Esophagus muscularis mucosa (tissue), 4 donors: ENCODE results near the gene RNF14. TPM values are rescaled to one million over a fixed set of nuclear protein-coding genes. Genes with fewer than 3 reads are reported as not detected.
A peak's percentile ranks its signal among the peaks of the same experiment; 100 is the strongest.

Experiments
- DNase-seq: peaks from one replicate; pipeline ENCODE4 v3.0.0-alpha.2; 2017; ENCODE audit errors: extremely low spot score
- H3K27ac ChIP-seq, 4 donors: fragments of 200-600 bp; sonication (generic); replicated peaks in 1 of 4; 1 replicate in 3 of 4; 2 replicates in 1 of 4; pipeline ENCODE4 v1.5.1; 2016 to 2019; ENCODE audit warnings: mild to moderate bottlenecking in 1 of 4
- H3K27me3 ChIP-seq, 4 donors: fragments of 200-600 bp; sonication (generic); one replicate each; pipeline versions ENCODE4 v1.5.1 to v1.6.0; 2016 to 2019
- H3K36me3 ChIP-seq, 4 donors: fragments of 200-600 bp; sonication (generic); one replicate each; pipeline ENCODE4 v1.5.1; 2016 to 2019
- H3K4me1 ChIP-seq, 4 donors: fragments of 200-600 bp; sonication (generic); one replicate each; pipeline ENCODE4 v1.5.1; 2016 to 2019
- H3K4me3 ChIP-seq, 4 donors: fragments of 200-600 bp; sonication (generic); 1 replicate in 2 of 4; 2 replicates in 2 of 4; pipeline ENCODE4 v1.5.1; 2016 to 2019; ENCODE audit warnings: mild to moderate bottlenecking in 4 of 4, moderate library complexity in 1 of 4
- H3K9me3 ChIP-seq, 4 donors: fragments of 200-600 bp; sonication (generic); 1 replicate in 3 of 4; 2 replicates in 1 of 4; pipeline ENCODE4 v1.5.1; 2016 to 2019
- EP300 ChIP-seq: sonication (generic); formaldehyde crosslinking; IDR thresholded peaks from one replicate; pipeline ENCODE4 v1.6.1; 2017; ENCODE audit warnings: antibody characterized with exemption
- POLR2A ChIP-seq: fragments of 450-650 bp; IDR thresholded peaks from one replicate; pipeline ENCODE4 v1.6.1; 2017; ENCODE audit warnings: antibody characterized with exemption, moderate library complexity, mild to moderate bottlenecking, low read depth
- POLR2AphosphoS5 ChIP-seq, 2 donors: sonication (generic); formaldehyde crosslinking; IDR thresholded peaks; one replicate each; pipeline ENCODE4 v1.6.1; 2017; ENCODE audit warnings: antibody characterized with exemption in 2 of 2
- WGBS: methylation state at CpG from one replicate; pipeline ENCODE4 v1.1.5; 2018; 5-methylcytosine and 5-hydroxymethylcytosine counted together
- intact Hi-C: fragments of 100-400 bp; cut with DNase I; formaldehyde crosslinking; loops from one replicate; pipeline ENCODE4 v1.15.1; 2023
- total RNA-seq, 4 donors: library from RNA; depleted of rRNA; stranded (reverse); fragments of >200 nt; gene quantifications; one replicate each; pipeline versions ENCODE4 v1.1.0 to v1.2.1, GENCODE V29; 2016
- TF ChIP-seq, protein P1 (sequence below), 3 experiments: fragments of 200-600 bp in 2 of 3; fragments of 450-650 bp in 1 of 3; sonication (generic) in 2 of 3; IDR thresholded peaks; one replicate each; pipeline ENCODE4 v1.5.1; 2017 to 2019; ENCODE audit warnings: antibody characterized with exemption in 3 of 3, mild to moderate bottlenecking in 2 of 3, moderate library complexity in 1 of 3

RNF14 gene
- total RNA-seq, 4 donors from 2014 or later, result 65.8 to 94.1 (median 72.6) TPM

DNA sequence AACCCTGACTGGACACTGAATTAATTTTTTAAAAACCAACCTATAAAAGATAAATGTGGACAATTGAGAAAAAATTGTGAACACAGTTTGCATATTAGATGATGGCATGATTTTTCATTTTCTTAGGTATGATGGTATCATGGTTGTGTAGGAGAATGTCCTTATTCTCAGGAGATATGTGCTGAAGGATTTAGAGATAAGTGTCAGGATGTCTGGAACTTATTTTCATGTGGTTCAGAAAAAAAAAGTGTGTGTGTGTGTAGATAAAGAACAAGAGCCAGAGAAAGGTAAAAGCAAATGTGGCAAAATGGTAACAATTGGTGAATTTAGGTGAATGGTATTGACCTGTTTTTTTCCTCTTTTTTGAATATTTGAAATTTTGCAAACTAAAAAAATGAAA is 39.9 kb downstream of the RNF14 start:
- Histone ChIP-seq H3K4me3 (no peak overlapping the region), H3K27me3 (no peaks in the 10 kb centered on the region), H3K36me3 (peaks cover 3 to 56% (median 37%) of the 10 kb centered on the region in 4 donors), H3K9me3 (no peaks in the 10 kb centered on the region), H3K4me1 (peaks cover 5 to 25% (median 20%) of the 10 kb centered on the region in 4 donors), H3K27ac (no peak overlapping the region)
- intact Hi-C loops, result no loop called here
- no peak for DNase-seq
- TF ChIP-seq POLR2AphosphoS5 (IDR thresholded peaks at IDR 0.05) (no peak), POLR2A (no peak), EP300 (no peak)
- TF ChIP-seq, protein P1, sequence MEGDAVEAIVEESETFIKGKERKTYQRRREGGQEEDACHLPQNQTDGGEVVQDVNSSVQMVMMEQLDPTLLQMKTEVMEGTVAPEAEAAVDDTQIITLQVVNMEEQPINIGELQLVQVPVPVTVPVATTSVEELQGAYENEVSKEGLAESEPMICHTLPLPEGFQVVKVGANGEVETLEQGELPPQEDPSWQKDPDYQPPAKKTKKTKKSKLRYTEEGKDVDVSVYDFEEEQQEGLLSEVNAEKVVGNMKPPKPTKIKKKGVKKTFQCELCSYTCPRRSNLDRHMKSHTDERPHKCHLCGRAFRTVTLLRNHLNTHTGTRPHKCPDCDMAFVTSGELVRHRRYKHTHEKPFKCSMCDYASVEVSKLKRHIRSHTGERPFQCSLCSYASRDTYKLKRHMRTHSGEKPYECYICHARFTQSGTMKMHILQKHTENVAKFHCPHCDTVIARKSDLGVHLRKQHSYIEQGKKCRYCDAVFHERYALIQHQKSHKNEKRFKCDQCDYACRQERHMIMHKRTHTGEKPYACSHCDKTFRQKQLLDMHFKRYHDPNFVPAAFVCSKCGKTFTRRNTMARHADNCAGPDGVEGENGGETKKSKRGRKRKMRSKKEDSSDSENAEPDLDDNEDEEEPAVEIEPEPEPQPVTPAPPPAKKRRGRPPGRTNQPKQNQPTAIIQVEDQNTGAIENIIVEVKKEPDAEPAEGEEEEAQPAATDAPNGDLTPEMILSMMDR (IDR thresholded peaks at IDR 0.05), result no peak

DNA sequence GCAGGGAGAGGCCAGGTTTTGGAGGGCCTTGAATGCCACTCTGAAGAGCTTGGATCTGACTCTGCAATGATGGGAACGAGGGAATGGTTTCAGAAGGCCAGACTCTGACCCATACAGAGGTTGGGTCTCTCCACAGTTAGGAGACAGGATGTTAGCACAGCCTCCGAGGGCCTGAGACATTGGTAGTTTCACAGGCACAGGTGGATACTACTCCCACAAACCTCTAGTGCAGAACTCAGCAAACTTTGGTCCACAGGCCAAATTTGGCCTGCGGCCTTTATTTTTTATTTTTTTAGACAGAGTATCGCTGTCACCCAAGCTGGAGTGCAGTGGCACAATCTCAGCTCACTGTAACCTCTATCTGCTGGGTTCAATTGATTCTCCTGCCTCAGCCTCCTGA is 41.0 kb downstream of the RNF14 start:
- Histone ChIP-seq H3K4me1 (peaks cover 6 to 36% (median 24%) of the 10 kb centered on the region in 4 donors), H3K27ac (no peak overlapping the region), H3K9me3 (no peaks in the 10 kb centered on the region), H3K36me3 (peaks cover 3 to 45% (median 27%) of the 10 kb centered on the region in 4 donors), H3K4me3 (no peak overlapping the region), H3K27me3 (no peaks in the 10 kb centered on the region)
- TF ChIP-seq, protein P1 (IDR thresholded peaks at IDR 0.05), result no peak
- TF ChIP-seq POLR2A (no peak), EP300 (no peak), POLR2AphosphoS5 (IDR thresholded peaks at IDR 0.05) (no peak)
- WGBS, result 86% methylated on average over 4 of the region's 4 CpGs
- intact Hi-C loops, result no loop called here
- no peak for DNase-seq

DNA sequence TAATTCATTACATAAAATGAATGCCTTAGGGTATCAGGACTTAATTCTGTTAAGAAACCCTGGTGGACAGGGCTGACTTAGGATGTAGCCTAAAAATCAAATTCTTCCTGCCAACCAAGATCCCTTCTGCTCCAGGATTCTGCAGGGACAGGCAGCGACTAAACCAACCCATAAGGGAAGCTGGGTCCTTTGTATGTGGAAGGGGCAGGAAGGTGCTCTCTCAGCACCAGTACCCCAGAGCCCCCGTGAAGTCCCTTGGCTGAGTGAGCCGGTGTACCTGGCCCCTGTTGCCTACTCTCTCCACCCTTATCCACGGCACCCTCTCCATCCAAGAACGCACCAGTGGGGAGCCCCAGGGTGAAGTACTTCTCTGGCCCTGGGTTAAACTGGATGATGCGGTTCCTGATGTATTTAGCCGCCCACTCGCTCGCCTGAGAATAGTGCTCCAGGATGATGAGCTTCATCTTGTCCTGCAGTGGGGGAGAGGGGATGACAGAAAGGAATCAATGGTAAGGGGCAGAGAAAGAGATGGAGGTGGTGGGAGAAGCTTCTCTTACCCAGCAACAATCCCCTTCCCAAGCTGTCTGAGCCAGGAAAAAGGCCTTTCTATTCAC is 42.8 kb downstream of the RNF14 start:
- 93% methylated on average over 9 of the region's 9 CpGs for WGBS
- intact Hi-C loops, result no loop called here
- Histone ChIP-seq H3K4me3 (peak overlapping the region; percentile 74 to 90 (median 86)), H3K4me1 (peaks cover 8 to 42% (median 29%) of the 10 kb centered on the region in 4 donors), H3K27me3 (no peaks in the 10 kb centered on the region), H3K36me3 (peaks cover 3 to 27% (median 11%) of the 10 kb centered on the region in 4 donors), H3K27ac (peak overlapping the region; percentile 85 to 91 (median 86)), H3K9me3 (no peaks in the 10 kb centered on the region)
- DNase-seq, result peak; percentile 53
- TF ChIP-seq POLR2A, result no peak
- TF ChIP-seq POLR2AphosphoS5 (IDR thresholded peaks at IDR 0.05), result no peak
- no peak for TF ChIP-seq EP300
- TF ChIP-seq, protein P1 (IDR thresholded peaks at IDR 0.05), result no peak

DNA sequence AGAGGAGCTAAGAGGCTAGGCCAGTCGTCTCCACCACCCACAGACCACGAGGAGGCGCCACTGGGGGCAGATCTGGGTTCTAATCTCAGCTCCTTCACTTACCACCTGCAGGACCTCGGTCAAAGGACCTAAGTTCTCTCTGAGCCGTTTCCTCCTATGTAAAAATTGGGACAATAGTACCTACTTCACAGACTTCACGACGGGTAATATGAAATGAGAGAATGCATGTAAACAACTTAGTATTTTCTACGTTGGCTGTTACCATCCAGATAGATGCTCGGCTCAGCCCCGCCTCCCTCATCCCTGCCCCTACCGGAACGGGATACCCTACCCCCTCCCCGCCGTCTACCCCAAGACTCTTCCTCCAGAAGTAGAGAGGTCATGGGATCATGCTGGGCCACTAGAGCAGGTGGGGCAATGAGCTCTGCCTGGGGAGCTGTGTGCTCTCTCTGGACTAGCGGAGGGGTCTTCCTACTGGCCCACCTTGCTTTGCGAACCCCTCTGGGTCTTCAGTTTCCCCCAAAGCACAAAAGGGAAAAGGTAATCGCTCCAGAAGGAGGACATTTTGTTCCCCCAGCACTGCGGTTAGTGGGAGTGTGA is 43.4 kb downstream of the RNF14 start:
- intact Hi-C loops, result no loop called here
- Histone ChIP-seq H3K27me3 (no peaks in the 10 kb centered on the region), H3K27ac (peak overlapping the region; percentile 85 to 91 (median 86)), H3K4me3 (peak overlapping the region; percentile 74 to 90 (median 86)), H3K36me3 (peaks cover under 1 to 26% (median 8%) of the 10 kb centered on the region in 4 donors), H3K4me1 (peaks cover 8 to 42% (median 29%) of the 10 kb centered on the region in 4 donors), H3K9me3 (no peaks in the 10 kb centered on the region)
- DNase-seq, result peak; percentile 89
- TF ChIP-seq, protein P1 (IDR thresholded peaks at IDR 0.05), result peak; percentile 33 to 49 (median 49)
- no peak for TF ChIP-seq POLR2A
- WGBS, result 18% methylated on average over 14 of the region's 18 CpGs
